OCI-LY7 (cell line): Measurements from ENCODE around the gene ZNF14. TPM values are rescaled to one million over a fixed set of nuclear protein-coding genes. Genes with fewer than 3 reads are reported as not detected.

Source experiments
- BruUV-seq: library from RNA; stranded (reverse); fragments of 400-500 nt; replicated peaks from 2 replicates; lab custom pipeline; 2021; lab: Mats Ljungman, UMichigan
- CTCF ChIA-PET: fragments of 300-600 bp; sonication (Branson Sonifier 250); formaldehyde crosslinking; loops from one replicate; lab custom pipeline; 2022; ENCODE audit warnings: antibody characterized with exemption; ENCODE audit not compliant: unreplicated experiment; lab: Charles Lee
- POLR2A ChIA-PET: fragments of 300-600 bp; sonication (Branson Sonifier 250); formaldehyde crosslinking; loops from one replicate; lab custom pipeline; 2022; ENCODE audit warnings: antibody characterized with exemption; lab: Charles Lee
- DNase-seq: peaks from one replicate; pipeline ENCODE4 v3.0.0-alpha.2; 2015; ENCODE audit warnings: low spot score
- H2AFZ ChIP-seq: fragments of 200-600 bp; sonication (generic), shearing (Covaris generic); 2 replicates; pipeline ENCODE4 v1.6.1; 2014; ENCODE audit warnings: mild to moderate bottlenecking, antibody characterized with exemption, low read length, moderate library complexity
- H3K27ac ChIP-seq: fragments of 200-600 bp; sonication (generic); 2 replicates; pipeline ENCODE4 v1.5.1; 2014; ENCODE audit warnings: mixed run types, low read depth, mild to moderate bottlenecking, moderate library complexity, low read length, inconsistent platforms; ENCODE audit not compliant: poor library complexity, severe bottlenecking
- H3K36me3 ChIP-seq: fragments of 200-600 bp; sonication (generic); 2 replicates; pipeline ENCODE4 v1.6.1; 2014; ENCODE audit warnings: mild to moderate bottlenecking, antibody characterized with exemption, low read length, moderate library complexity, mixed read lengths; ENCODE audit not compliant: insufficient read depth
- H3K4me1 ChIP-seq: fragments of 200-600 bp; sonication (generic); 2 replicates; pipeline ENCODE4 v1.5.1; 2014; ENCODE audit warnings: mild to moderate bottlenecking, low read length; ENCODE audit not compliant: insufficient read depth, poor library complexity, severe bottlenecking
- H3K4me2 ChIP-seq: fragments of 200-600 bp; sonication (generic); 2 replicates; pipeline ENCODE4 v1.6.1; 2014; ENCODE audit warnings: mild to moderate bottlenecking, low read length
- H3K4me3 ChIP-seq: fragments of 200-600 bp; sonication (generic); 2 replicates; pipeline ENCODE4 v1.5.1; 2014; ENCODE audit warnings: mild to moderate bottlenecking, low read depth, low read length; ENCODE audit not compliant: poor library complexity, severe bottlenecking
- H3K79me2 ChIP-seq: fragments of 200-600 bp; sonication (generic); 2 replicates; pipeline ENCODE4 v1.6.1; 2016; ENCODE audit warnings: low read depth, mild to moderate bottlenecking, low read length, moderate library complexity, mixed read lengths; ENCODE audit not compliant: insufficient read depth
- H3K9me2 ChIP-seq: fragments of 200-600 bp; sonication (generic); 2 replicates; pipeline ENCODE4 v1.6.1; 2016; ENCODE audit warnings: mild to moderate bottlenecking, low read length, mixed read lengths; ENCODE audit not compliant: insufficient read depth
- H3K9me3 ChIP-seq: fragments of 200-600 bp; sonication (generic); 2 replicates; pipeline ENCODE4 v1.6.1; 2014; ENCODE audit warnings: mild to moderate bottlenecking, mixed run types, low read length, mixed read lengths
- H4K20me1 ChIP-seq: fragments of 200-600 bp; sonication (generic); 2 replicates; pipeline ENCODE4 v1.6.1; 2014; ENCODE audit warnings: mild to moderate bottlenecking, antibody characterized with exemption, low read length, moderate library complexity, mixed read lengths; ENCODE audit not compliant: insufficient read depth
- EZH2phosphoT487 ChIP-seq: fragments of 200-600 bp; sonication (generic); IDR thresholded peaks from 2 replicates; pipeline ENCODE4 v1.6.1; 2018; ENCODE audit warnings: low read depth, borderline replicate concordance, mild to moderate bottlenecking, mixed run types, antibody characterized with exemption, low read length, moderate library complexity, mixed read lengths
- intact Hi-C: fragments of 100-400 bp; cut with micrococcal nuclease; formaldehyde crosslinking; loops from one replicate; pipeline ENCODE4 v1.10.0; 2022; ENCODE audit not compliant: unreplicated experiment
- total RNA-seq, 2 experiments: library from RNA; depleted of rRNA in 1 of 2; stranded (reverse); fragments of >200 nt in 1 of 2; shearing (Covaris generic) in 1 of 2; gene quantifications; 2 replicates each; pipeline ENCODE4 v1.2.3, GENCODE V29; 2014 to 2022
- TF ChIP-seq, protein P1 (sequence below): fragments of 200-600 bp; sonication (generic); conservative IDR thresholded peaks from 2 replicates; pipeline ENCODE4 v1.5.1; 2014; ENCODE audit warnings: mild to moderate bottlenecking, antibody characterized with exemption, low read length, moderate library complexity, mixed read lengths

Gene ZNF14
- total RNA-seq, 2 experiments from 2014 or later: 4.5 to 7.0 TPM

DNA sequence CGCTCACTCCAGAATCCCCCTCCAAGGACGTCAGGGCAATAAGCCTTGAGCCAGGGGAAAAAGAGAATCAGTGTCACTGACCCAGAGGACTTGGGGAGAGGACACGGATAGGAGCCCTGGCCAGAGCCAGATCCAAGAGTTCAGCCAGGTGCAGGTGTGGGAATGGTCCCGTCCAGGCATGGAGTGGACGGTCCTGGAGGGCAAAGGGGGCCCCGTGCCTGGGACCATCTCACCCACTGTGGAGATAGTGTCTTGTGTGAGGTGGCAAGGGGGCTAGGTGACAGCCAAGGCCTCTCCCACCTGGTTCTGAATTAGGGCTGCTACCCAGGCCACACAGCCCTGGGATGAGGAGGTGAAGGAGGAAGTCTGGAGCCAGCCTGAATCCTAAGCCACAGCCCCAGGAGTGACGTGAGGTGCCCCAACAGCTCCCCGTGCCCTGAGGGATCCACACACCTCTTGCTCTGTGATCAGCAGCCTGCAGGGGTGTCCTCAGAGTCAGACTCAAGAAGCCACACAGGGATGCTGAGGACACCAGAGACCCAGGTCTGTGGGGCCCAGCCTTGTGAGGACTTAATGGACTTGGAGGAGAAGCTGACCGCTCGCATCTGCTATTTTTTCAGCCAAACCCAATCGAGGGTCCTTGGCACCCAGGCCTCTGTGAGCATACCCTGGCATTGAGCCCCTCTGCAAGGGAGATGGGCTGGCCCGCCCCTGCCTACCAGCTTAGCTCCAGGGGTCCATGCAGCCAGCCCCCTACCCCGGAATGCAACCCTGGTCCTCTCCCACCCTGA is 16.4 kb upstream of the ZNF14 start:
- no peaks in the 10 kb centered on the region for H3K9me3 ChIP-seq
- H3K9me2 ChIP-seq: no peaks in the 10 kb centered on the region
- H3K4me1 ChIP-seq: no peaks in the 10 kb centered on the region
- H3K27ac ChIP-seq: no peak overlapping the region
- POLR2A ChIA-PET: no interaction called here
- H3K79me2 ChIP-seq: no peaks in the 10 kb centered on the region
- no peak for TF ChIP-seq EZH2phosphoT487
- TF ChIP-seq, protein P1, sequence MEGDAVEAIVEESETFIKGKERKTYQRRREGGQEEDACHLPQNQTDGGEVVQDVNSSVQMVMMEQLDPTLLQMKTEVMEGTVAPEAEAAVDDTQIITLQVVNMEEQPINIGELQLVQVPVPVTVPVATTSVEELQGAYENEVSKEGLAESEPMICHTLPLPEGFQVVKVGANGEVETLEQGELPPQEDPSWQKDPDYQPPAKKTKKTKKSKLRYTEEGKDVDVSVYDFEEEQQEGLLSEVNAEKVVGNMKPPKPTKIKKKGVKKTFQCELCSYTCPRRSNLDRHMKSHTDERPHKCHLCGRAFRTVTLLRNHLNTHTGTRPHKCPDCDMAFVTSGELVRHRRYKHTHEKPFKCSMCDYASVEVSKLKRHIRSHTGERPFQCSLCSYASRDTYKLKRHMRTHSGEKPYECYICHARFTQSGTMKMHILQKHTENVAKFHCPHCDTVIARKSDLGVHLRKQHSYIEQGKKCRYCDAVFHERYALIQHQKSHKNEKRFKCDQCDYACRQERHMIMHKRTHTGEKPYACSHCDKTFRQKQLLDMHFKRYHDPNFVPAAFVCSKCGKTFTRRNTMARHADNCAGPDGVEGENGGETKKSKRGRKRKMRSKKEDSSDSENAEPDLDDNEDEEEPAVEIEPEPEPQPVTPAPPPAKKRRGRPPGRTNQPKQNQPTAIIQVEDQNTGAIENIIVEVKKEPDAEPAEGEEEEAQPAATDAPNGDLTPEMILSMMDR: no peak
- H4K20me1 ChIP-seq: no peaks in the 10 kb centered on the region
- DNase-seq: no peak
- no peak overlapping the region for H3K4me2 ChIP-seq
- no peak overlapping the region for H2AFZ ChIP-seq
- CTCF ChIA-PET: no interaction called here
- H3K4me3 ChIP-seq: no peak overlapping the region
- intact Hi-C loops: loop anchor here (10.0 kb wide), 1 partner anchor 215 kb away; the partner anchor contains the start of gene CILP2
- BruUV-seq: no TSS peak
- H3K36me3 ChIP-seq: no peaks in the 10 kb centered on the region

DNA sequence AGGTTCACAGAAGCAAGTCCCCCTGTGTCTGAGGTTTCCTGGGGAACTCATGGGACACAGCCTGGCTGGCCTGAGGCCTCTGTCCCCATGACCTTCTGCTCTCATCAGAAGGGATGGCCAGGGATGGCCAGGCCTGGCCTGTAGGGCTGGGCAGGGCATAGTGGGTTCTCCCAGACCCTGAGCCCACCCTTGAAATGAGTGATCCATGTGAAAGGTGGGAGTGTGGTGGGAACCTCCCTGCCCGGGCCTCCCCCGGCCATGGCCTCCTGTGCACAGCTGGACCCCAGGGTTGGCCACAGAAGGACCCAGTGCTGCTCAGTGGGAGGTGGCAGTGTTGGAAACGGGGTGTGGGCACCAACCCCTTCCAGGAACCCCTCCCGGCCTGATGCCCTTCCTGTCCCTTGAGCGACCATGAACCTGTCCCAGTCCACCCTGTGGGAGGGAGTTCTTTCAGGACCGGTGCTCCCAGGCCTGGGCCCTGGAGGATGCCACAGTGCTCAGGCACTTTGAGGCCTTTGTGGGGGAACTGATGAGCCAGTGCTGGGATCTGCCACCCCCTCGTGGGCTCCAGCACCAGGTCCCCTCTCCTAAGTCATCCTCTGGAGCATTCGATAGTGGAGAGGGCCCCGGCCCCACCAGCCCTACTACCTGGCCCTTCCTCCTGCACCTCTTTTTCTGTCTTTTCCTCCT is 15.5 kb upstream of the ZNF14 start:
- H3K79me2 ChIP-seq: no peaks in the 10 kb centered on the region
- no peak overlapping the region for H3K27ac ChIP-seq
- TF ChIP-seq, protein P1: no peak
- no peak for TF ChIP-seq EZH2phosphoT487
- H4K20me1 ChIP-seq: no peaks in the 10 kb centered on the region
- H3K9me3 ChIP-seq: no peaks in the 10 kb centered on the region
- H3K4me3 ChIP-seq: no peak overlapping the region
- no peaks in the 10 kb centered on the region for H3K36me3 ChIP-seq
- CTCF ChIA-PET: no interaction called here
- intact Hi-C loops: loop anchor here (10.0 kb wide), 1 partner anchor 214 kb away; the partner anchor contains the start of gene CILP2
- H2AFZ ChIP-seq: no peak overlapping the region
- no peak overlapping the region for H3K4me2 ChIP-seq
- DNase-seq: no peak
- POLR2A ChIA-PET: no interaction called here
- BruUV-seq: no TSS peak
- no peaks in the 10 kb centered on the region for H3K9me2 ChIP-seq
- H3K4me1 ChIP-seq: no peaks in the 10 kb centered on the region
